ENCODE data around the gene UBQLN4. TPM values are rescaled to one million over a fixed set of nuclear protein-coding genes. Genes with fewer than 3 reads are reported as not detected.

The UBQLN4 gene
- total RNA-seq, 1 donor from 2014 or later: 32.5 TPM

GRCh38 chr1:156098784-156099183, 45.2 kb upstream of the UBQLN4 start:
- Histone ChIP-seq H3K27me3 (ENCODE audit: low read depth) (no peaks in the 10 kb centered on the region), H3K4me1 (peaks cover 47% of the 10 kb centered on the region), H3K9me3 (no peaks in the 10 kb centered on the region), H3K36me3 (no peaks in the 10 kb centered on the region), H3K27ac (no peak overlapping the region), H3K4me3 (no peak overlapping the region)
- ATAC-seq: no peak
- intact Hi-C loops (cut with DNase I): loop anchor here (5.0 kb wide), 1 partner anchor 34 kb away; no protein-coding TSS in a partner anchor
- TF ChIP-seq CTCF (IDR thresholded peaks at IDR 0.05): no peak
- no peak for DNase-seq

- H3K27ac ChIP-seq: peak overlapping the region; percentile 76
- H3K4me3 ChIP-seq: no peak overlapping the region
- intact Hi-C loops (cut with DNase I): loop anchor here (5.0 kb wide), 1 partner anchor 35 kb away; no protein-coding TSS in a partner anchor
- H3K36me3 ChIP-seq: no peaks in the 10 kb centered on the region
- ATAC-seq (no peak), DNase-seq (no peak)
- no peak for TF ChIP-seq CTCF (IDR thresholded peaks at IDR 0.05)
- H3K27me3 ChIP-seq (ENCODE audit: low read depth): no peaks in the 10 kb centered on the region
- H3K4me1 ChIP-seq: peaks cover 36% of the 10 kb centered on the region
- H3K9me3 ChIP-seq: no peaks in the 10 kb centered on the region
Measured at GRCh38 chr1:156097499-156098178, 44.0 kb upstream of the UBQLN4 start.

- peak overlapping the region; percentile 76 for H3K27ac ChIP-seq
- TF ChIP-seq CTCF (IDR thresholded peaks at IDR 0.05): peak; percentile 96
- peak; percentile 96 to 97 for ATAC-seq
- no peaks in the 10 kb centered on the region for H3K27me3 ChIP-seq (ENCODE audit: low read depth)
- peaks cover 28% of the 10 kb centered on the region for H3K4me1 ChIP-seq
- intact Hi-C loops (cut with DNase I): loop anchor here (5.0 kb wide), 1 partner anchor 35 kb away; no protein-coding TSS in a partner anchor
- no peaks in the 10 kb centered on the region for H3K9me3 ChIP-seq
- peak; percentile 93 for DNase-seq
- H3K4me3 ChIP-seq: no peak overlapping the region
- no peaks in the 10 kb centered on the region for H3K36me3 ChIP-seq
Measured at GRCh38 chr1:156096640-156097391, 43.2 kb upstream of the UBQLN4 start.

- peak overlapping the region; percentile 76 for H3K27ac ChIP-seq
- H3K9me3 ChIP-seq: no peaks in the 10 kb centered on the region
- no peak for DNase-seq
- TF ChIP-seq CTCF (IDR thresholded peaks at IDR 0.05): no peak
- intact Hi-C loops (cut with DNase I): loop anchor here (5.0 kb wide), 1 partner anchor 36 kb away; no protein-coding TSS in a partner anchor
- no peaks in the 10 kb centered on the region for H3K36me3 ChIP-seq
- peaks cover 24% of the 10 kb centered on the region for H3K4me1 ChIP-seq
- no peak for ATAC-seq
- no peak overlapping the region for H3K4me3 ChIP-seq
- H3K27me3 ChIP-seq (ENCODE audit: low read depth): no peaks in the 10 kb centered on the region
Measured at GRCh38 chr1:156095906-156096508, 42.4 kb upstream of the UBQLN4 start.

GRCh38 chr1:156091610-156092009, 38.0 kb upstream of the UBQLN4 start:
- intact Hi-C loops (cut with DNase I): no loop called here
- no peak for TF ChIP-seq CTCF (IDR thresholded peaks at IDR 0.05)
- no peak overlapping the region for H3K4me3 ChIP-seq
- no peaks in the 10 kb centered on the region for H3K27me3 ChIP-seq (ENCODE audit: low read depth)
- no peak for ATAC-seq
- no peak for DNase-seq
- no peaks in the 10 kb centered on the region for H3K36me3 ChIP-seq
- H3K9me3 ChIP-seq: no peaks in the 10 kb centered on the region
- no peak overlapping the region for H3K27ac ChIP-seq
- H3K4me1 ChIP-seq: peaks cover 24% of the 10 kb centered on the region

All from lower lobe of right lung (tissue), 2 donors.